Erythroblast (primary cell): ENCODE measurements around the gene CATSPERD.

ENCODE experiments used
- GATA1 ChIP-seq: IDR thresholded peaks from 2 replicates; pipeline ENCODE4 v1.6.1; 2011; ENCODE audit warnings: low read depth, mild to moderate bottlenecking, control low read depth, low read length, moderate library complexity
- POLR2A ChIP-seq: IDR thresholded peaks from 2 replicates; pipeline ENCODE4 v1.6.1; 2011; ENCODE audit warnings: mild to moderate bottlenecking, low read length

GRCh38 chr19:5687360-5688198 lies 32.9 kb upstream of the CATSPERD start:
- no peak for TF ChIP-seq POLR2A
- TF ChIP-seq GATA1: no peak
